Measurements from ENCODE around the gene ARHGEF28.

- TF ChIP-seq CTCF (IDR thresholded peaks at IDR 0.05 in 4 of 5, conservative IDR thresholded peaks at IDR 0.05 in 1 of 5) (no peak), POLR2A (IDR thresholded peaks at IDR 0.05) (no peak)
Measured at GRCh38 chr5:73952872-73953271, 326.9 kb downstream of the ARHGEF28 start.
